Cardiac septum (tissue), 1 donor: ENCODE measurements around the gene IPMK. TPM values are rescaled to one million over a fixed set of nuclear protein-coding genes. Genes with fewer than 3 reads are reported as not detected.
"Not testable (repeated sequence)": the region's sequence is repeated elsewhere in the genome, so short reads cannot be mapped to it uniquely, and the experiment has no call there.

Source experiments
- DNase-seq: peaks from one replicate; pipeline ENCODE4 v3.0.0-alpha.2; 2020; ENCODE audit warnings: low spot score
- intact Hi-C: fragments of 100-400 bp; cut with DNase I; formaldehyde crosslinking; loops from one replicate; pipeline ENCODE4 v1.14.0; 2022
- total RNA-seq: library from RNA; stranded (reverse); fragmentation: NEBNext Ultra II Directional; extraction: Animal tissue kit (Norgen Biotek cat#: 25700); gene quantifications from one replicate; pipeline ENCODE4 v1.2.1, GENCODE V29; 2021
- donor health status: DM: no; HTN: no; CAD: no.

Gene IPMK
- total RNA-seq, 1 donor from 2014 or later: 3.0 TPM

DNA sequence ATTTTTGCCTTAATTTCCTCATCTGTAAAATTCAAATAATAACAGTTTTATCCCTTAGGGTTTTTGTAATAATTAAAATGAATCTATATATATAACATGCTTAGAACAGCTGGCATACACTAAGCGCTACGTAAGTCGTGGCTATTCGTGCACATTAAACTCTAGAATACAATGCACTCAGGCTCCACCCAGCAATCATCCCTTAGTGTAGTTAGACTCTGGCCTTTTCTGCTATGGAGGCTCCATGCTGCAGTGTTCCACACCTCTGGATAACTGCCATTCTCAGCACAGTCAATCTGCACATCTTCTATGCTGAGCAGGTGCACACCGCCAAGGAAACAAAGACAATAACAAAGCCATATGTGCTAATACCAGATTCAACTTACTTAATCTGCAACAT lies 92.9 kb downstream of the IPMK start:
- no peak for DNase-seq
- intact Hi-C loops: no loop called here

DNA sequence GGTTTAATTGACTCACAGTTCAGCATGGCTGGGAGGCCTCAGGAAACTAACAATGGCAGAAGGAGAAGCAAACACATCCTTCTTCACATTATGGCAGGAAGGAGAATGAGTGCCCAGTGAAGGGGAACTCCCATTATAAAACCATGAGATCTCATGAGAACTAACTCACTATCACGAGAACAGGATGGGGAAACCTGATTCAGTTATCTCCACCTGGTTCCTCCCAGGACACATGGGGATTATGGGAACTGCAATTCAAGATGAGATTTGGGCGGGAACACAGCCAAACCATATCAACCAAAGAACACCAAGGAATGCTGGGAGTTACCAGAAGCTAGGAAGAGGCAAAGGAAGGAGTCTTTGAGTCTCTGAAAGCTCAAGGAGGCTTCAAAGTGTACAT lies 94.3 kb downstream of the IPMK start:
- intact Hi-C loops: no loop called here
- no peak for DNase-seq

GRCh38 chr10:58171146-58171545 lies 96.5 kb downstream of the IPMK start:
- intact Hi-C loops: no loop called here
- DNase-seq: no peak

GRCh38 chr10:58164517-58164916 lies 103.2 kb downstream of the IPMK start:
- intact Hi-C loops: no loop called here
- DNase-seq: no peak

- intact Hi-C loops: no loop called here
- no peak for DNase-seq
These were observed 108.9 kb downstream of the IPMK start for GRCh38 chr10:58158806-58159205.

DNA sequence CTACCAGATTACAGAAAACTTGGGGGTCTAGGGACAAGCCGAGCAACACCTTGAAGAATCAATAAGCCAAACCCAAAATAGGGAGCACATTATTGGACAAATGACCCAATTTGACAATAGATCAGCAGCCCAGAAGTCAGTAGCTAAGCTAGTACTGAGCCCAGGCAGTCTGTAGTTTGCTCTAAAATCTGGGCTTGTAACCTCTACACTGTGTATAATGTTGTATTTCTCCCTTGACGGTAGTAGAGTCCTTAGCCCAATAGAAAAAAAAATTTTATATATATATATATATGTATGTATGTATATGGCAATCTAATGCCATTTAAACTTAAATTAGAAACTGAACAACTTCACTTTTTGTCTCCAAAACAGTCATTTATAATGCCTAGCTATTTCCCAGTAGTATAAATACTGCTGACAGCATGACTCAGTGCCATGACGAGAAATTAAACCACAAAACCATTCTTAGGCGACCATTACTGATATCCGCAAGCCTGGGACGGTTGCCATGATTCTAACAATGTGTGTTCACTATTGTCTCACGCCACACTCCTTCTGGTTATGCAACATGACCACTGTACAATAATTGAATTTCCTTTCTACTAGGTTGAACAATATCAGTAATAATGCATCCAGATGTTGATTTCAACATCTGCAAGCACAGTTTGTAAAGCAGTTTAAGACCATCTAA lies 110.5 kb downstream of the IPMK start:
- DNase-seq: no peak
- intact Hi-C loops: no loop called here

- intact Hi-C loops, DNase-seq: not testable (repeated sequence)
These were observed 111.8 kb downstream of the IPMK start for GRCh38 chr10:58155941-58156340.

DNA sequence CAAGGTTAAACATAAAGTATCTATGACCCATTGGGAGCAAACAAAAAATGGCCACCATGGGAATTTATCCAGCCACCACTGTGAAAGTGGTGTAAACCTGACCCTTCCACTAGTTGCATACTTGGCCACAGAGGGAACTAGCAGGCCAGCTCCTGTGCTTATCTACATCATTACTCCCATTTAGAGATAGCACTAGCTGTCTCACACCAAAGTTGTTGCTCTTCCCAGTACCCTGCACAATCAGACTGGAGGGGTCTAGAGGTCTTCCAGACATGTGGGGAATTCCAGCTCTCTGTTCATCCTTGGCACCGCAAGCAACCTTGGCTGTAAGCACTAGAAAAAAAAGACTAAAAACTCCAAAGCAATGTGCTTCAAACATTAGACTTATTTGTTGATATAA lies 113.9 kb downstream of the IPMK start:
- intact Hi-C loops: no loop called here
- no peak for DNase-seq

- no peak for DNase-seq
- intact Hi-C loops: no loop called here
These were observed 114.9 kb downstream of the IPMK start for GRCh38 chr10:58152673-58153263.

DNA sequence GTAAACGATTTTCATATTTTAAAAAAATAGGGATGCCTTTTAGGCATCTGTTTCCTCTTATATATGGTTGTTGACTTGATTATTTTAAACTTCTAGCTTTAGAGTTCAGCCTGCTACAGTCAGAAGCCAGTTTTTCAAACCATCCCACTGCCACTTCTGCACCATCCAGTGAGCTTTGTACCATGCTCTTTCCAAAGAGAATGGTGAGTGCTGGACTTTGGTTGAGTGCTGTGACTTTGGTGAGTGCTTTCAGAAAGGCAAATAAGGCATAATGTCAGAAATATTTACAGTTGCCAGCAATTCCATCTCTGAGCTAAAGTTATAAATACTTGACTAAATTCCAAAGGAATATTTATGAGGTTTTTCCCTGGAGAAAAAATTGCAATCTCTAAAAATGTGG lies 117.4 kb downstream of the IPMK start:
- intact Hi-C loops: no loop called here
- DNase-seq: no peak

DNA sequence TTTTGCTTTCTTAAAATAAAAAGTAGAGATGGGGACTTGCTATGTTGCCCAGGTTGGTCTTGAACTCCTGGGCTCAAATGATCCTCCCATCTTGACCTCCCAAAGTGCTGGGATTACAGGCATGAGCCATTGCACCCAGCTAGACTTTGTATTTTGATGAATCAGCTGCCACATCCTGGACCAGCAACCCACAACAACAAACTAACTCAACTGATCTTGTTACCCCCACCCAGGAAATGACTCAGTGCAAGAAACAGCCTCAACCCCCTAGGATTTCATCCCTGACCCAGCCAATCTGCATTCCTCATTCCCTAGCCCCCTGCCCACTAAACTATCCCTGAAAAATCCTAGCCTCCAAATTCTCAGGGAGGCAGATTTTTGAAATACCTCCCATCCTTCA lies 123.8 kb downstream of the IPMK start:
- no peak for DNase-seq
- intact Hi-C loops: no loop called here

Other genes starting within 250 kb of the IPMK start
- gene CISD1, start 1.3 kb upstream of the IPMK start, total RNA-seq: 149 TPM
- gene UBE2D1, start 67.1 kb upstream of the IPMK start, total RNA-seq: 34.7 TPM
- gene TFAM, start 117.5 kb upstream of the IPMK start, total RNA-seq: 29.4 TPM
- 6.4 TPM for gene BICC1, start 245.0 kb upstream of the IPMK start, total RNA-seq